H1 (cell line): ENCODE results near the gene DEDD. TPM values are rescaled to one million over a fixed set of nuclear protein-coding genes. Genes with fewer than 3 reads are reported as not detected.

Experiments
- CTCF ChIA-PET: fragments of 300-600 bp; sonication (Branson Sonifier 250); formaldehyde crosslinking; loops from one replicate; lab custom pipeline; 2021; ENCODE audit not compliant: partially characterized antibody; lab: Charles Lee
- POLR2A ChIA-PET: fragments of 300-600 bp; sonication (Branson Sonifier 250); formaldehyde crosslinking; loops from one replicate; lab custom pipeline; 2021; ENCODE audit warnings: inconsistent platforms; ENCODE audit not compliant: partially characterized antibody; lab: Charles Lee
- DNase-seq, 2 experiments: peaks; one replicate each; pipeline versions ENCODE4 v3.0.0 to v3.0.0-alpha.2; 2010 to 2022; ENCODE audit warnings: low spot score in 2 of 2, low read depth in 1 of 2, mixed read lengths in 1 of 2
- FAIRE-seq: peaks from 2 replicates; lab custom pipeline; 2011; peaks lifted over from hg19 to GRCh38; lab: Jason Lieb, UNC
- H2AFZ ChIP-seq: 2 replicates; pipeline ENCODE4 v1.8.1; 2012; ENCODE audit warnings: low read length, inconsistent platforms
- H2AK5ac ChIP-seq: 2 replicates; pipeline ENCODE4 v1.6.1; 2013; ENCODE audit warnings: low read depth, low read length
- H2BK120ac ChIP-seq: replicated peaks from 2 replicates; pipeline ENCODE3; 2013; ENCODE audit warnings: low read depth, low read length, inconsistent platforms
- H2BK12ac ChIP-seq: 2 replicates; pipeline ENCODE4 v1.6.1; 2013; ENCODE audit warnings: low read depth, low read length
- H2BK15ac ChIP-seq: 2 replicates; pipeline ENCODE4 v1.6.1; 2013; ENCODE audit warnings: low read length
- H2BK20ac ChIP-seq: 2 replicates; pipeline ENCODE4 v1.6.1; 2013; ENCODE audit warnings: low read length
- H2BK5ac ChIP-seq: 2 replicates; pipeline ENCODE4 v1.6.1; 2013; ENCODE audit warnings: low read depth, low read length
- H3K14ac ChIP-seq: 2 replicates; pipeline ENCODE4 v1.6.1; 2013; ENCODE audit warnings: inconsistent platforms; ENCODE audit not compliant: insufficient read length
- H3K18ac ChIP-seq: 2 replicates; pipeline ENCODE4 v1.6.1; 2013; ENCODE audit warnings: low read length; ENCODE audit errors: extremely low read depth
- H3K23ac ChIP-seq: 2 replicates; pipeline ENCODE4 v1.6.1; 2013; ENCODE audit warnings: inconsistent platforms; ENCODE audit not compliant: insufficient read length
- H3K23me2 ChIP-seq: 2 replicates; pipeline ENCODE4 v1.6.1; 2013; ENCODE audit warnings: low read depth, low read length
- H3K27ac ChIP-seq: 2 replicates; pipeline ENCODE4 v1.6.1; 2011; ENCODE audit warnings: low read depth, low read length, inconsistent platforms
- H3K27me3 ChIP-seq, 4 experiments: replicated peaks in 1 of 4; 1 replicate in 1 of 4; 2 replicates in 3 of 4; pipeline versions ENCODE4 v1.6.1 to v1.8.1; 2011 to 2013; ENCODE audit warnings: low read length in 3 of 4, mild to moderate bottlenecking in 3 of 4, inconsistent platforms in 2 of 4, mixed read lengths in 2 of 4, moderate library complexity in 1 of 4; ENCODE audit not compliant: control insufficient read depth in 3 of 4, insufficient read depth in 3 of 4; ENCODE audit errors: extremely low read depth in 1 of 4
- H3K36me3 ChIP-seq, 4 experiments: 2 replicates each; pipeline versions ENCODE4 v1.6.1 to v1.8.1; 2011 to 2013; ENCODE audit warnings: mild to moderate bottlenecking in 4 of 4, low read length in 3 of 4, moderate library complexity in 2 of 4, control low read depth in 1 of 4, inconsistent platforms in 1 of 4; ENCODE audit not compliant: insufficient read depth in 4 of 4, control insufficient read depth in 2 of 4
- H3K4ac ChIP-seq: replicated peaks from 2 replicates; pipeline ENCODE3; 2013; ENCODE audit warnings: low read length, low read depth, mixed read lengths, inconsistent platforms; ENCODE audit not compliant: insufficient read length
- H3K4me1 ChIP-seq, 4 experiments: replicated peaks in 1 of 4; 1 replicate in 1 of 4; 2 replicates in 3 of 4; pipeline versions ENCODE4 v1.6.1 to v1.8.1; 2011 to 2013; ENCODE audit warnings: low read length in 3 of 4, inconsistent platforms in 2 of 4, mixed read lengths in 1 of 4; ENCODE audit not compliant: insufficient read depth in 4 of 4, control insufficient read depth in 3 of 4
- H3K4me2 ChIP-seq, 2 experiments: 2 replicates each; pipeline versions ENCODE4 v1.6.1 to v1.8.1; 2011 to 2013; ENCODE audit warnings: low read depth in 2 of 2, low read length in 2 of 2, control low read depth in 1 of 2, inconsistent platforms in 1 of 2, mild to moderate bottlenecking in 1 of 2; ENCODE audit not compliant: insufficient read depth in 1 of 2
- H3K4me3 ChIP-seq, 4 experiments: fragments of 200-600, 300-600 bp in 1 of 4; sonication (generic), shearing (Covaris generic), sonication (Bioruptor Twin) in 1 of 4; 2 replicates each; pipeline versions ENCODE4 v1.5.1 to v1.8.1; 2011 to 2016; ENCODE audit warnings: low read length in 4 of 4, low read depth in 3 of 4, control low read depth in 2 of 4, inconsistent platforms in 2 of 4, mild to moderate bottlenecking in 2 of 4, mixed read lengths in 1 of 4, moderate library complexity in 1 of 4; ENCODE audit not compliant: insufficient read depth in 2 of 4; ENCODE audit errors: extremely low read depth in 1 of 4
- H3K56ac ChIP-seq: replicated peaks from 2 replicates; pipeline ENCODE3; 2013; ENCODE audit warnings: low read depth, mild to moderate bottlenecking, mixed read lengths, low read length, inconsistent platforms; ENCODE audit not compliant: insufficient read length
- H3K79me1 ChIP-seq: 2 replicates; pipeline ENCODE4 v1.6.1; 2013; ENCODE audit warnings: low read depth, low read length, control low read depth
- H3K79me2 ChIP-seq, 2 experiments: 2 replicates each; pipeline versions ENCODE4 v1.6.1 to v1.8.1; 2012 to 2013; ENCODE audit warnings: low read length in 2 of 2, mild to moderate bottlenecking in 2 of 2, inconsistent platforms in 1 of 2; ENCODE audit not compliant: insufficient read depth in 2 of 2, control insufficient read depth in 1 of 2
- H3K9ac ChIP-seq, 4 experiments: replicated peaks in 1 of 4; 1 replicate in 1 of 4; 2 replicates in 3 of 4; pipeline versions ENCODE4 v1.6.1 to v1.8.1; 2011 to 2013; ENCODE audit warnings: low read depth in 3 of 4, low read length in 3 of 4, control low read depth in 2 of 4, mild to moderate bottlenecking in 2 of 4, moderate library complexity in 2 of 4, inconsistent platforms in 1 of 4; ENCODE audit errors: extremely low read depth in 1 of 4
- H3K9me3 ChIP-seq, 2 experiments: 2 replicates each; pipeline versions ENCODE4 v1.6.1 to v1.8.1; 2012 to 2013; ENCODE audit warnings: mild to moderate bottlenecking in 2 of 2, moderate library complexity in 2 of 2, control low read depth in 1 of 2, inconsistent platforms in 1 of 2, low read depth in 1 of 2, low read length in 1 of 2, mixed read lengths in 1 of 2; ENCODE audit not compliant: insufficient read depth in 2 of 2
- H4K20me1 ChIP-seq, 2 experiments: replicated peaks in 1 of 2; 2 replicates each; pipeline versions ENCODE3 to v1.8.1; 2011 to 2013; ENCODE audit warnings: inconsistent platforms in 2 of 2, low read length in 2 of 2, mild to moderate bottlenecking in 1 of 2; ENCODE audit not compliant: insufficient read depth in 2 of 2, control insufficient read depth in 1 of 2
- H4K5ac ChIP-seq: 2 replicates; pipeline ENCODE4 v1.6.1; 2013; ENCODE audit warnings: low read length, low read depth, mixed read lengths, inconsistent platforms; ENCODE audit not compliant: insufficient read length
- H4K8ac ChIP-seq: 2 replicates; pipeline ENCODE4 v1.8.0; 2013; ENCODE audit warnings: mild to moderate bottlenecking, moderate library complexity, low read length, inconsistent platforms; ENCODE audit not compliant: insufficient read depth; ENCODE audit errors: extremely low read depth
- H4K91ac ChIP-seq: replicated peaks from 2 replicates; pipeline ENCODE3; 2013; ENCODE audit warnings: low read length, mixed read lengths, inconsistent platforms; ENCODE audit not compliant: insufficient read length
- NRF1 ChIP-seq: IDR thresholded peaks from 2 replicates; pipeline ENCODE4 v1.6.1; 2011; ENCODE audit warnings: mild to moderate bottlenecking, low read depth, low read length, improper control_type of control experiment
- WGBS, 2 experiments: shearing (Covaris generic) in 1 of 2; methylation state at CpG; one replicate each; pipeline versions ENCODE4 v1.1.6 to v1.1.7; 2013 to 2015; ENCODE audit warnings: low lambda C conversion rate in 2 of 2, mixed read lengths in 2 of 2, inconsistent platforms in 1 of 2, low coverage in 1 of 2, missing lambda C conversion rate in 1 of 2; ENCODE audit not compliant: insufficient replicate concordance in 2 of 2, insufficient coverage in 1 of 2, insufficient read length in 1 of 2; ENCODE audit errors: extremely low coverage in 1 of 2, missing lambda C conversion rate in 1 of 2; 5-methylcytosine and 5-hydroxymethylcytosine counted together
- polyA plus RNA-seq, 7 experiments: library from polyadenylated mRNA; depleted of rRNA in 3 of 7; stranded (reverse) in 5 of 7; unstranded in 2 of 7; fragments of >200 nt in 5 of 7; fragments of 200-250 nt in 2 of 7; gene quantifications; 1 replicate in 5 of 7; 2 replicates in 1 of 7; 4 replicates in 1 of 7; pipeline versions ENCODE4 v1.2.1 to v1.2.3, GENCODE V29; 2011 to 2013; ENCODE audit warnings: missing spikeins in 2 of 7, mixed read lengths in 2 of 7
- total RNA-seq: library from RNA; stranded (reverse); fragmentation: NEBNext Ultra II Directional; extraction: Animal tissue kit (Norgen Biotek cat#: 25700); gene quantifications from 2 replicates; pipeline ENCODE4 v1.2.1, GENCODE V29; 2021

DEDD gene
- total and polyA plus RNA-seq, 2 of the 8 experiments (the other 6 are each of a cell fraction or from before 2014, with no cell fraction given) = 42.6 to 55.9 TPM

GRCh38 chr1:161168906-161169305, 36.4 kb upstream of the DEDD start:
- Histone ChIP-seq H3K23ac (no peak overlapping the region), H2BK120ac (no peak overlapping the region), H3K79me1 (no peaks in the 10 kb centered on the region), H3K9ac (no peak overlapping the region), H2AFZ (no peak overlapping the region), H4K5ac (no peak overlapping the region), H3K79me2 (no peaks in the 10 kb centered on the region), H3K18ac (no peak overlapping the region), H3K23me2 (peaks cover 11% of the 10 kb centered on the region; the same call in 1 of the 2 replicates), H2AK5ac (no peak overlapping the region), H3K4ac (no peak overlapping the region), H2BK20ac (no peak overlapping the region), H3K27me3 (no peaks in the 10 kb centered on the region), H3K14ac (no peak overlapping the region), H4K8ac (no peak overlapping the region), H2BK5ac (no peak overlapping the region), H2BK15ac (no peak overlapping the region), H4K91ac (no peak overlapping the region), H3K9me3 (no peaks in the 10 kb centered on the region), H3K36me3 (peaks cover 13 to 33% (median 27%) of the 10 kb centered on the region in 4 experiments), H3K27ac (no peak overlapping the region), H3K56ac (no peak overlapping the region), H3K4me1 (peaks cover 0 to 7% (median 5%) of the 10 kb centered on the region in 4 experiments; a peak in 4 of 7 replicates), H3K4me2 (no peak overlapping the region), H2BK12ac (no peak overlapping the region), H4K20me1 (peaks cover 0 to 2% of the 10 kb centered on the region in 2 experiments), H3K4me3 (no peak overlapping the region; a peak in 1 of 8 replicates)
- FAIRE-seq (no peak), DNase-seq (no peak)
- TF ChIP-seq NRF1 = no peak
- WGBS, 2 experiments = 91% methylated on average over 9 of the region's 9 CpGs; no CpG with 5 or more reads in 1 of the 2 experiments
- ChIA-PET POLR2A (interaction anchor here (0.8 to 4.7 kb wide), 5 partner anchors 7 to 131 kb away, joined by 3 to 51 read pairs (median 8); partner anchors contain the start of gene B4GALT3), CTCF (interaction anchor here (1.0 to 5.3 kb wide), 3 partner anchors 7 to 36 kb away, joined by 3 to 27 read pairs (median 10); partner anchors contain the start of gene B4GALT3)
